ENCODE measurements around the gene CCIN. TPM values are rescaled to one million over a fixed set of nuclear protein-coding genes. Genes with fewer than 3 reads are reported as not detected.

CCIN gene
- total RNA-seq, 1 experiment from 2014 or later = not detected

GRCh38 chr9:36204906-36205547, 35.8 kb downstream of the CCIN start:
- POLR2A ChIA-PET (ENCODE audit: unreplicated experiment) = interaction anchor here (0.5 kb wide), 1 partner anchor 14 kb away, joined by 4 read pairs; no protein-coding TSS in a partner anchor
- Histone ChIP-seq H4K20me1 (ENCODE audit: insufficient read depth) (peaks cover 9% of the 10 kb centered on the region; the same call in 1 of the 2 replicates), H3K9me2 (ENCODE audit: insufficient read depth) (no peaks in the 10 kb centered on the region), H3K4me1 (replicated peaks; ENCODE audit: insufficient read depth) (no peaks in the 10 kb centered on the region), H3K79me2 (ENCODE audit: low read depth) (peaks cover 6% of the 10 kb centered on the region; the same call in 1 of the 2 replicates), H3K4me3 (no peak overlapping the region), H3K36me3 (ENCODE audit: low read depth) (peaks cover 20% of the 10 kb centered on the region), H3K27ac (no peak overlapping the region), H3K4me2 (no peak overlapping the region), H3F3A (ENCODE audit: insufficient read depth, low read depth) (no peaks in the 10 kb centered on the region), H2AFZ (no peak overlapping the region), H3K27me3 (ENCODE audit: insufficient read depth, low read depth) (no peaks in the 10 kb centered on the region), H3K9me3 (ENCODE audit: insufficient read depth, low read depth) (no peaks in the 10 kb centered on the region)
- no TSS peak for BruUV-seq (replicated peaks)
- intact Hi-C loops (cut with micrococcal nuclease; ENCODE audit: unreplicated experiment) = no loop called here
- no peak for TF ChIP-seq CTCF (conservative IDR thresholded peaks at IDR 0.05)
- no peak for TF ChIP-seq EZH2 (IDR thresholded peaks at IDR 0.05; ENCODE audit: low read depth)
- DNase-seq = no peak
- CTCF ChIA-PET = no interaction called here

DNA sequence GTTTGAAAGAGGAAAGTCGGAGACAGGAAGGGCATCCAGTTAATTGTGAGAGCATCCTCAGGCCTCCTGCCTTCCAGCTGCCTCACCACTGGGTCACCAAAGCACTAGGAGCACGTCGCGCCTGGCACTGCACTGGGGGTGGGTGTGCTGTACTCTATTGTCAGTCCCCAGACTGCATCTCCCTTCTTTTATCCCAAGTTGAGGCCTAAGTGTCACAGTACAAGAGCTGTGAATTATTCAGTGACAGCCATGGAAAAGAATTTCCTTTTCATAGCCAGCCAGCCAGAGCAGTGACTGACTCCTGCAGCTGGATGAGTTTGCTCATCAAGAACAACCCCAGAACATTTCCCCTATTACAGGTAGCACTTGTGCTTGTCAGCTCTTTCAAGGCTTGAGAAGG, 37.8 kb downstream of the CCIN start:
- intact Hi-C loops (cut with micrococcal nuclease; ENCODE audit: unreplicated experiment) = no loop called here
- Histone ChIP-seq H3K36me3 (ENCODE audit: low read depth) (peaks cover 9% of the 10 kb centered on the region; the same call in 1 of the 2 replicates), H3K79me2 (ENCODE audit: low read depth) (peaks cover 6% of the 10 kb centered on the region; the same call in 1 of the 2 replicates), H2AFZ (no peak overlapping the region), H3K4me1 (replicated peaks; ENCODE audit: insufficient read depth) (no peaks in the 10 kb centered on the region), H4K20me1 (ENCODE audit: insufficient read depth) (peaks cover 13% of the 10 kb centered on the region; the same call in 1 of the 2 replicates), H3K4me3 (no peak overlapping the region), H3F3A (ENCODE audit: insufficient read depth, low read depth) (peaks cover 4% of the 10 kb centered on the region; the same call in 1 of the 2 replicates), H3K27me3 (ENCODE audit: insufficient read depth, low read depth) (no peaks in the 10 kb centered on the region), H3K4me2 (no peak overlapping the region), H3K9me2 (ENCODE audit: insufficient read depth) (no peaks in the 10 kb centered on the region), H3K9me3 (ENCODE audit: insufficient read depth, low read depth) (no peaks in the 10 kb centered on the region), H3K27ac (no peak overlapping the region)
- TF ChIP-seq EZH2 (IDR thresholded peaks at IDR 0.05; ENCODE audit: low read depth) (no peak), CTCF (conservative IDR thresholded peaks at IDR 0.05) (no peak)
- no TSS peak for BruUV-seq (replicated peaks)
- ChIA-PET CTCF (no interaction called here), POLR2A (ENCODE audit: unreplicated experiment) (no interaction called here)
- no peak for DNase-seq

GRCh38 chr9:36207546-36208012, 38.4 kb downstream of the CCIN start:
- ChIA-PET POLR2A (ENCODE audit: unreplicated experiment) (no interaction called here), CTCF (no interaction called here)
- H4K20me1 ChIP-seq (ENCODE audit: insufficient read depth) = peaks cover 13% of the 10 kb centered on the region; the same call in 1 of the 2 replicates
- no peaks in the 10 kb centered on the region for H3K27me3 ChIP-seq (ENCODE audit: insufficient read depth, low read depth)
- intact Hi-C loops (cut with micrococcal nuclease; ENCODE audit: unreplicated experiment) = no loop called here
- no peak for DNase-seq
- H3K79me2 ChIP-seq (ENCODE audit: low read depth) = peaks cover 6% of the 10 kb centered on the region; the same call in 1 of the 2 replicates
- no TSS peak for BruUV-seq (replicated peaks)
- H3K4me2 ChIP-seq = no peak overlapping the region
- no peak overlapping the region for H3K4me3 ChIP-seq
- peaks cover 4% of the 10 kb centered on the region; the same call in 1 of the 2 replicates for H3F3A ChIP-seq (ENCODE audit: insufficient read depth, low read depth)
- no peaks in the 10 kb centered on the region for H3K9me3 ChIP-seq (ENCODE audit: insufficient read depth, low read depth)
- H3K9me2 ChIP-seq (ENCODE audit: insufficient read depth) = no peaks in the 10 kb centered on the region
- H3K36me3 ChIP-seq (ENCODE audit: low read depth) = 0 out of 2 replicates have a peak, but pooled peaks cover 9% of the 10 kb centered on the region
- no peak overlapping the region for H3K27ac ChIP-seq
- TF ChIP-seq EZH2 (IDR thresholded peaks at IDR 0.05; ENCODE audit: low read depth) = no peak
- TF ChIP-seq CTCF (conservative IDR thresholded peaks at IDR 0.05) = no peak
- H2AFZ ChIP-seq = no peak overlapping the region
- H3K4me1 ChIP-seq (replicated peaks; ENCODE audit: insufficient read depth) = no peaks in the 10 kb centered on the region

All from PC-9 (cell line).